Measurements from ENCODE around the gene CABP5.

GRCh38 chr19:48053856-48054255 is 10.0 kb upstream of the CABP5 start:
- TF ChIP-seq POLR2A (IDR thresholded peaks at IDR 0.05) (no peak), CTCF (IDR thresholded peaks at IDR 0.05) (no peak)
